ENCODE results near the gene NADSYN1.

- no peak for TF ChIP-seq CTCF (IDR thresholded peaks at IDR 0.05; ENCODE audit: low read length)
- no peak for TF ChIP-seq EZH2 (IDR thresholded peaks at IDR 0.05; ENCODE audit: borderline replicate concordance, low read length)
Observed at GRCh38 chr11:71443736-71444445, 9.1 kb upstream of the NADSYN1 start.
